ENCODE data around the gene PYHIN1.

DNA sequence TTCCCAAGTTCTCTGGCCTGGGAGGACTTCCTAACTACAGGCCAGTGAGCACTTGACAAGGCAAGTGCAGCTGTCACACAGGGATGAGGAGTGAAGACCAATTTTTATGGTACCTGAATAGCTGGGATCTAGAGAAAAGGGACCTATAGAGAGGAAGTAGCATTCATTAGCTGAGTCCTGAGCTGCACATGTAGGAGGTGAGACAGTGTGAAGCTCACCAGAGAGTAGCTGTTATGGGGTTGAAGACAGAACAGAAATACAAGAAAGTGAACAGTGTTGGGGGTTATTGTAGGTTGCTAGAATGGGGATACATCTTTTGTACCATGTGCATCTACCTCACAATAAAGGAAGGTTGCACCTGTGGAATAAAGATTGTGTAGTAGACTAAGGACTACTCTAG is 37.7 kb upstream of the PYHIN1 start:
- TF ChIP-seq CTCF (conservative IDR thresholded peaks at IDR 0.05; ENCODE audit: low read depth in 2 of 2) = no peak
- no peak for TF ChIP-seq EZH2 (IDR thresholded peaks at IDR 0.05; ENCODE audit: low read depth, unreplicated experiment)
- no peak for TF ChIP-seq ETS1 (IDR thresholded peaks at IDR 0.05)
- TF ChIP-seq CREB1 (CRISPR knock-in tag; IDR thresholded peaks at IDR 0.05; ENCODE audit: low read depth) = no peak
- no peak for TF ChIP-seq REST (IDR thresholded peaks at IDR 0.05; ENCODE audit: unreplicated experiment)
- TF ChIP-seq EZH2phosphoT487 (IDR thresholded peaks at IDR 0.05; ENCODE audit: unreplicated experiment) = no peak
- TF ChIP-seq JUNB (IDR thresholded peaks at IDR 0.05; ENCODE audit: unreplicated experiment) = no peak
- TF ChIP-seq POLR2AphosphoS5 (IDR thresholded peaks at IDR 0.05; ENCODE audit: low read depth) = no peak
- TF ChIP-seq NANOG (IDR thresholded peaks at IDR 0.05; ENCODE audit: borderline replicate concordance) = no peak
